HFFc6 (cell line): ENCODE results near the gene ZFPL1. TPM values are rescaled to one million over a fixed set of nuclear protein-coding genes. Genes with fewer than 3 reads are reported as not detected.

Source experiments
- DNase-seq: peaks from one replicate; pipeline ENCODE4 v3.0.0-alpha.2; 2018
- H3K27ac Mint-ChIP-seq: 2 replicates; pipeline ENCODE4 v1.8.0; 2020; ENCODE audit warnings: mild to moderate bottlenecking, mixed read lengths
- H3K27me3 Mint-ChIP-seq: 2 replicates; pipeline ENCODE4 v1.8.0; 2021; ENCODE audit warnings: mild to moderate bottlenecking, moderate library complexity, mixed read lengths; ENCODE audit not compliant: insufficient read depth
- H3K36me3 Mint-ChIP-seq: 2 replicates; pipeline ENCODE4 v1.8.0; 2021; ENCODE audit warnings: low read depth, mixed read lengths
- H3K4me1 Mint-ChIP-seq: 2 replicates; pipeline ENCODE4 v1.8.0; 2020; ENCODE audit warnings: low read depth, mixed read lengths
- H3K4me3 Mint-ChIP-seq: 2 replicates; pipeline ENCODE4 v1.8.0; 2020; ENCODE audit warnings: mild to moderate bottlenecking, moderate library complexity, mixed read lengths
- H3K9me3 Mint-ChIP-seq: 2 replicates; pipeline ENCODE4 v1.8.0; 2020; ENCODE audit warnings: mild to moderate bottlenecking, mixed read lengths
- total RNA-seq, 6 experiments: library from RNA; stranded (reverse); fragmentation: NEBNext Ultra II Directional; extraction: Animal tissue kit (Norgen Biotek cat#: 25700); gene quantifications; 2 replicates in 1 of 6; 3 replicates in 5 of 6; pipeline ENCODE4 v1.2.3, GENCODE V29; 2021
- TF ChIP-seq, protein P1 (sequence below): fragments of 200-600 bp; sonication (generic); IDR thresholded peaks from 2 replicates; pipeline ENCODE4 v1.5.0; 2021; ENCODE audit warnings: antibody characterized with exemption, mild to moderate bottlenecking

ZFPL1 gene
- total RNA-seq, 6 experiments from 2014 or later: 41.0 to 56.6 (median 53.6) TPM

DNA sequence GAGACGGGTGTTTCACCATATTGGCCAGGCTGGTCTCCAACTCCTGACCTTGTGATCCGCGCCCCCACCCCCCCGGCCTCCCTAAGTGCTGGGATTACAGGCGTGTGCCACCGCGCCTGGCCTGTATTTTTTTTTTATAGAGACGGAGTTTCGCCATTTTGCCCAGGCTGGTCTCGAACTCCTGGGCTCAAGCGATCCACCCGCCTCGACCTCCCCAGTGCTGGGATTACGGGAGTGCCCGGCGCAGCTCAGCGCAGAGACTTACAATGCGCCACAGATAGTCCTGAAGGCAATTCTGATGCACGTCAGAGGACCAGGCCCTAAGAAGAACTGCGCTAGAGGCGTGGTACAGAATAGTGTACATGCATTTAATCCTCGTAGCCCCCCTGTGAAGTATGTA, 11.4 kb downstream of the ZFPL1 start:
- TF ChIP-seq, protein P1, sequence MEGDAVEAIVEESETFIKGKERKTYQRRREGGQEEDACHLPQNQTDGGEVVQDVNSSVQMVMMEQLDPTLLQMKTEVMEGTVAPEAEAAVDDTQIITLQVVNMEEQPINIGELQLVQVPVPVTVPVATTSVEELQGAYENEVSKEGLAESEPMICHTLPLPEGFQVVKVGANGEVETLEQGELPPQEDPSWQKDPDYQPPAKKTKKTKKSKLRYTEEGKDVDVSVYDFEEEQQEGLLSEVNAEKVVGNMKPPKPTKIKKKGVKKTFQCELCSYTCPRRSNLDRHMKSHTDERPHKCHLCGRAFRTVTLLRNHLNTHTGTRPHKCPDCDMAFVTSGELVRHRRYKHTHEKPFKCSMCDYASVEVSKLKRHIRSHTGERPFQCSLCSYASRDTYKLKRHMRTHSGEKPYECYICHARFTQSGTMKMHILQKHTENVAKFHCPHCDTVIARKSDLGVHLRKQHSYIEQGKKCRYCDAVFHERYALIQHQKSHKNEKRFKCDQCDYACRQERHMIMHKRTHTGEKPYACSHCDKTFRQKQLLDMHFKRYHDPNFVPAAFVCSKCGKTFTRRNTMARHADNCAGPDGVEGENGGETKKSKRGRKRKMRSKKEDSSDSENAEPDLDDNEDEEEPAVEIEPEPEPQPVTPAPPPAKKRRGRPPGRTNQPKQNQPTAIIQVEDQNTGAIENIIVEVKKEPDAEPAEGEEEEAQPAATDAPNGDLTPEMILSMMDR: no peak
- H3K27me3 Mint-ChIP-seq: no peaks in the 10 kb centered on the region; the same call in 1 of the 2 replicates

DNA sequence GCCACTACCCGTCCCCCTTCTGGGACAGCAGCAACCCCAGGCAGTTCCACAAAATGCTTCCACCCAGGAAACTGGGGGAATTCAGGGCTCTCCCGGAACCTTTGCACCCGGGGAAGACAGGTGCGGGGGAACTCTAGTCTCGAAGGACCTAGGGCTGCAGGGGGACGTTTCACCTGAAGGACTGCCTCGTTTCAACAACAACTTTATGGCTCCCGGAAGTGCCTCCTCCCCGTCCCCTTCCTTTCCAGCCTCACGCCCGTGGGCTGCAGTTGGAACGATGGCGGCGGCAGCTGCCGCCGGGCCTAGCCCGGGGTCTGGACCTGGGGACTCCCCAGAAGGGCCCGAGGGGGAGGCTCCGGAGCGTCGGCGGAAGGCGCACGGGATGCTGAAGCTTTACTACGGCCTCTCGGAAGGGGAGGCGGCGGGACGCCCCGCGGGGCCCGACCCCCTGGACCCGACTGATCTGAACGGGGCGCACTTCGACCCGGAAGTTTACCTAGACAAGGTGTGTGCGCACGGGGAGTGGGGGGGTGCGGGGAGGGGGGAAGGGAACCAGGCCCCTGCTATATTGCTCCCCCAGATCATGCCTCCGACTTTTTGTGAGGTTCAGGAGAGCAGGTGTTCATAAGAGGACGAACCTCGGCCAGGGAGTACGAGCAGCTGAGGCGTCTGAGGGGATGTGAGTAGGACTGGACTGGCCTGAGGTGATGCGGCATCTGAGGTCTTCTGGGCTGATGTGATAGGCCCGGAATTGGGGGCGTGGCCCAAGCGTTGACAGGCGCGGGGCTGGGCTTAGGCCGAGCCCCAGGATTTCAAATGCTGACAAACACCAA, 12.2 kb downstream of the ZFPL1 start, which contains the start of gene VPS51:
Gene VPS51, plus strand, starts transcription at position 241 of the 833 bp plus-strand sequence. Its CDS starts 37 bp downstream, at position 278.
- H3K4me3 Mint-ChIP-seq: peak within 1 kb of the TSS; percentile 89
- no peaks in the 10 kb centered on the region for H3K9me3 Mint-ChIP-seq
- H3K4me1 Mint-ChIP-seq: peaks cover 6% of the 10 kb centered on the region
- H3K27me3 Mint-ChIP-seq: no peaks in the 10 kb centered on the region; the same call in 1 of the 2 replicates
- H3K27ac Mint-ChIP-seq: peak within 1 kb of the TSS; percentile 95
- no peaks in the 10 kb centered on the region for H3K36me3 Mint-ChIP-seq
- TF ChIP-seq, protein P1: no peak
- DNase-seq: peak; percentile 82

More for the DNA sequence above, 11.4 kb downstream of the ZFPL1 start:
- Mint-ChIP-seq H3K4me3 (peak overlapping the region; percentile 89), H3K27ac (peak overlapping the region; percentile 91), H3K4me1 (peaks cover 6% of the 10 kb centered on the region), H3K36me3 (no peaks in the 10 kb centered on the region), H3K9me3 (no peaks in the 10 kb centered on the region)
- no peak for DNase-seq

DNA sequence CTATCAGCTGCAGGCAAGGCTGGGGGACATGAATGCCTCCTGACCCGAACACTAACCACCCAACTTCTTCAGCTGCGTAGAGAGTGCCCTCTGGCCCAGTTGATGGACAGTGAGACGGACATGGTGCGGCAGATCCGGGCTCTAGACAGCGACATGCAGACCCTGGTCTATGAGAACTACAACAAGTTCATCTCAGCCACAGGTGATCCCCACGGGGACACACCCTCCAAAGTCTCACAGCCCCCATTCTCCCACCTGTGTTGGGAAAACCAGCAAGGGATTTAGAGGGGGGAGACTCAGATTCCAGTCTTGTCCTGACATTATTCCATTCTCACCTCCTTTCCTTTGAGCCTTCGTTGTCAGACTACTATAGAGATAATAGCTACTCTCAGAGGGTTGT, 12.9 kb downstream of the ZFPL1 start:
- no peaks in the 10 kb centered on the region; the same call in 1 of the 2 replicates for H3K27me3 Mint-ChIP-seq
- H3K4me3 Mint-ChIP-seq: peak overlapping the region; percentile 89
- no peak for DNase-seq
- peaks cover 6% of the 10 kb centered on the region for H3K4me1 Mint-ChIP-seq
- H3K9me3 Mint-ChIP-seq: no peaks in the 10 kb centered on the region
- TF ChIP-seq, protein P1: no peak
- H3K36me3 Mint-ChIP-seq: no peaks in the 10 kb centered on the region
- H3K27ac Mint-ChIP-seq: peak overlapping the region; percentile 95; the same call in 1 of the 2 replicates

DNA sequence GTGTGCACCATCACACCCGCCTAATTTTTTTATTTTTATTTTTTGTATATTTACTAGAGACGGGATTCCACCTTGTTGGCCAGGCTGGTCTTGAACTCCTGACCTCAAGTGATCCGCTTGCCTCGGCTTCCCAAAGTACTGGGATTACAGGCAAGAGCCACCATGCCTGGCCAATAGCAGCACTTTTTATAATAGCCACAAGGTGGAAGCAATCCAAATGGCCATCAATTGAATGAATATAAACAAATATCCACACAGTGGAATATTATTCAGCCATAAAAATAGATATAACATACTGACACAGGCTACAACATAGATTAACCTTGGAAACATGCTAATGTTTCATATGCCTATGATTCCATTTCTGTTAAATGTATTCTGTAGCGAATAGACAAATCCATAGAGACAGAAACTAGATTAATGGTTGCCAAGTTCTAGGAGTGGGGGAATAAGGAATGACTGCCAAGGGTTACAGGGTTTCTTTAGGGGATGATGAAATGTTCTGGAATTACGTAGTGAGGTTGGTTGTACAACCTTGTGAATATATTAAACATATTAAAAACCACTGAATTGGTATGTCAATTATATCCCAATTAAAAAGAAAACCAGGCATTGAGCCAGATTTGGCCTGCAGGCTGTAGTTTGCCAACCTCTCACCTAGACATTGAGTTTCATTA, 16.8 kb downstream of the ZFPL1 start:
- DNase-seq: no peak
- no peaks in the 10 kb centered on the region; the same call in 1 of the 2 replicates for H3K27me3 Mint-ChIP-seq
- TF ChIP-seq, protein P1: peak; percentile 58
- no peaks in the 10 kb centered on the region for H3K9me3 Mint-ChIP-seq
- H3K27ac Mint-ChIP-seq: no peak overlapping the region
- peaks cover 2% of the 10 kb centered on the region for H3K4me1 Mint-ChIP-seq
- no peak overlapping the region for H3K4me3 Mint-ChIP-seq
- no peaks in the 10 kb centered on the region for H3K36me3 Mint-ChIP-seq

DNA sequence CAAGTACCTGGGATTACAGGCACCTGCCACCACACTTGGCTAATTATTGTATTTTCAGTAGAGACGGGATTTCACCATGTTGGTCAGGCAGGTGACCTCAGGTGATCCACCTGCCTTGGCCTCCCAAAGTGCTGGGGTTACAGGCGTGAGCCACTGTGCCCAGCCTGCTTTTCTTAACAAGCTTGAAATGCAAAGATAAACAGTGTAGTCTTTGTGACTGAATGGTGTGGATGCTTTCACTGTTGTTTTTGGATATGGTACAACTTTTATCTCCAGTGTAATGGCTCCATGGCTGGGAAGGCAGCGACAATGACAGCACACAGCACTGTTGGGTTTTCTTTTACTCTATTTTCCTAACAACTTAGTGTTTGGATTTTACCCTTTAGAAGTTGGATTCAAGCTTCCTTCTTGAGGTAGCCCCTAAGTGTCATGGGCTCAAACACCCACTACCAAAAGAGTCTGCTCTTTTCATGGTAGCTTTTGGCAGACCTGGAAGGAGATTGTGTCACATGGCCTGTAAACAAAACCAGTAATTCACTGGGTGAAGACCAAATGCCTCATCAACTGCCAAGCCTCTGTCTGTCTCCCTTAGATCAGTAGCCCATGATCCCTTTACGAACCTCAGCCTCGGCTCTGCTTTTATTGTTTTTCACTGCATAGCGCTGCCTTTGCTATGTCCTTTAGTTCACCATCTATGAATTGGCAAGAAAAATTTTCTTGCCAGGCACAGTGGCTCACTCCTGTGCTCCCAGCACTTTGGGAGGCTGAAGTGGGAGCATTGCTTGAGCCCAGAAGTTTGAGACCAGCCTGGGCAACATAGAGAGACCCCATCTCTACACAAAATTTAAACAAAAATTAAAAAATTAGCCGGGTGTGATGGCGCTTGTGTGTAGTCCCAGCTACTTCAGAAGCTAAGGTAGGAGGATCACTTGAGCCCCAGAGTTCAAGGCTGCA, 18.4 kb downstream of the ZFPL1 start:
- H3K4me1 Mint-ChIP-seq: no peaks in the 10 kb centered on the region

More for the DNA sequence above, 18.4 kb downstream of the ZFPL1 start:
- no peak overlapping the region for H3K27ac Mint-ChIP-seq
- no peaks in the 10 kb centered on the region for H3K36me3 Mint-ChIP-seq
- DNase-seq: no peak
- H3K27me3 Mint-ChIP-seq: no peaks in the 10 kb centered on the region; the same call in 1 of the 2 replicates
- H3K4me3 Mint-ChIP-seq: no peak overlapping the region
- H3K9me3 Mint-ChIP-seq: no peaks in the 10 kb centered on the region
- TF ChIP-seq, protein P1: no peak
